PC-9 (cell line): ENCODE results near the gene SLC25A52. TPM values are rescaled to one million over a fixed set of nuclear protein-coding genes. Genes with fewer than 3 reads are reported as not detected.

ENCODE experiments used
- BruUV-seq: library from RNA; stranded (reverse); fragments of 400-500 nt; replicated peaks from 2 replicates; lab custom pipeline; 2021; lab: Mats Ljungman, UMichigan
- CTCF ChIA-PET: fragments of 300-600 bp; sonication (Branson Sonifier 250); formaldehyde crosslinking; loops from one replicate; lab custom pipeline; 2022; ENCODE audit warnings: antibody characterized with exemption; lab: Charles Lee
- POLR2A ChIA-PET: fragments of 300-600 bp; sonication (Branson Sonifier 250); formaldehyde crosslinking; loops from one replicate; lab custom pipeline; 2022; ENCODE audit warnings: antibody characterized with exemption; ENCODE audit not compliant: unreplicated experiment; lab: Charles Lee
- DNase-seq, 2 experiments: peaks; one replicate each; pipeline versions ENCODE4 v3.0.0 to v3.0.0-alpha.2; 2015 to 2022; ENCODE audit warnings: mixed read lengths in 1 of 2
- H2AFZ ChIP-seq: fragments of 200-600 bp; sonication (generic); 2 replicates; pipeline ENCODE4 v1.8.1; 2017; ENCODE audit warnings: antibody characterized with exemption
- H3F3A ChIP-seq: fragments of 200-600 bp; sonication (generic); 2 replicates; pipeline ENCODE4 v1.8.1; 2017; ENCODE audit warnings: antibody characterized with exemption, mild to moderate bottlenecking, low read depth; ENCODE audit not compliant: insufficient read depth
- H3K27ac ChIP-seq: fragments of 200-600 bp; sonication (generic); 2 replicates; pipeline ENCODE4 v1.6.1; 2016; ENCODE audit warnings: mixed run types
- H3K27me3 ChIP-seq: fragments of 200-600 bp; sonication (generic); 2 replicates; pipeline ENCODE4 v1.6.1; 2016; ENCODE audit warnings: low read depth, mixed run types; ENCODE audit not compliant: insufficient read depth
- H3K36me3 ChIP-seq: fragments of 200-600 bp; sonication (generic); 2 replicates; pipeline ENCODE4 v1.6.1; 2016; ENCODE audit warnings: low read depth, mixed run types
- H3K4me1 ChIP-seq: fragments of 200-600 bp; sonication (generic); replicated peaks from 2 replicates; pipeline ENCODE4 v1.6.1; 2016; ENCODE audit warnings: mixed run types; ENCODE audit not compliant: insufficient read depth
- H3K4me2 ChIP-seq: fragments of 200-600 bp; sonication (generic); 2 replicates; pipeline ENCODE4 v1.6.1; 2017; ENCODE audit warnings: mixed run types
- H3K4me3 ChIP-seq: fragments of 200-600 bp; sonication (generic); 2 replicates; pipeline ENCODE4 v1.6.1; 2016; ENCODE audit warnings: mixed run types
- H3K79me2 ChIP-seq: fragments of 200-600 bp; sonication (generic); 2 replicates; pipeline ENCODE4 v1.6.1; 2017; ENCODE audit warnings: low read depth, mixed run types
- H3K9me2 ChIP-seq: fragments of 200-600 bp; sonication (generic); 2 replicates; pipeline ENCODE4 v1.8.1; 2017; ENCODE audit warnings: mild to moderate bottlenecking; ENCODE audit not compliant: insufficient read depth
- H3K9me3 ChIP-seq: fragments of 200-600 bp; sonication (generic); 2 replicates; pipeline ENCODE4 v1.8.1; 2016; ENCODE audit warnings: low read depth; ENCODE audit not compliant: insufficient read depth
- H4K20me1 ChIP-seq: fragments of 200-600 bp; sonication (generic); 2 replicates; pipeline ENCODE4 v1.8.1; 2017; ENCODE audit not compliant: insufficient read depth
- EZH2 ChIP-seq: fragments of 200-600 bp; sonication (generic); IDR thresholded peaks from 2 replicates; pipeline ENCODE4 v1.8.0; 2017; ENCODE audit warnings: antibody characterized with exemption, low read depth
- intact Hi-C: fragments of 100-400 bp; cut with micrococcal nuclease; formaldehyde crosslinking; loops from one replicate; pipeline ENCODE4 v1.10.0; 2022; ENCODE audit not compliant: unreplicated experiment
- total RNA-seq: library from RNA; stranded (reverse); gene quantifications from 2 replicates; pipeline ENCODE4 v1.2.3, GENCODE V29; 2021
- TF ChIP-seq, protein P1 (sequence below): fragments of 200-600 bp; sonication (generic); conservative IDR thresholded peaks from 2 replicates; pipeline ENCODE4 v1.6.1; 2017; ENCODE audit warnings: mixed run types, antibody characterized with exemption, mild to moderate bottlenecking, moderate library complexity

SLC25A52 gene
- total RNA-seq, 1 experiment from 2014 or later, result not detected

DNA sequence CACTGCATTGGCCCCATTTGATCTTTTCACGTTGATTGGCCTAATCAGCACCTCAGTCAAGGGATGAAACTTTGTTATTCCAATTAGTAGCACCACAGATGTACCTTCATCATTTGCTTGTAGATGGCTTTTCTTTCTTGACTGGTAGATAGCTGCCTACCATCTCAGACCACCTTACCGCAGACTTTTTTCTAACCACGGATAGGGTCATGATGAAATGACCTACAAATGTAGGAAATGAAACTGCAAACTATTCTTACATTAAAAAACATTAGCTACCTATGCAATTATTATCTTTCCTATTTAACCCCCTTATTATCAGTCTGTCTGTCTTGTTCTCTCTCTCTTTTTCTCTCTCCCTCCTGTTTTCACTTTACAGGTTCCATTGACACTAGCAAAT is 22.4 kb upstream of the SLC25A52 start:
- Histone ChIP-seq H3K27me3 (no peaks in the 10 kb centered on the region), H3F3A (no peaks in the 10 kb centered on the region), H3K4me2 (no peak overlapping the region), H3K79me2 (no peaks in the 10 kb centered on the region), H3K9me2 (no peaks in the 10 kb centered on the region), H3K27ac (no peak overlapping the region), H4K20me1 (no peaks in the 10 kb centered on the region), H3K9me3 (peaks cover 3% of the 10 kb centered on the region; the same call in 1 of the 2 replicates), H3K4me3 (no peak overlapping the region), H2AFZ (no peak overlapping the region), H3K4me1 (no peaks in the 10 kb centered on the region), H3K36me3 (no peaks in the 10 kb centered on the region)
- CTCF ChIA-PET, result no interaction called here
- no TSS peak for BruUV-seq
- no peak for TF ChIP-seq EZH2
- TF ChIP-seq, protein P1, sequence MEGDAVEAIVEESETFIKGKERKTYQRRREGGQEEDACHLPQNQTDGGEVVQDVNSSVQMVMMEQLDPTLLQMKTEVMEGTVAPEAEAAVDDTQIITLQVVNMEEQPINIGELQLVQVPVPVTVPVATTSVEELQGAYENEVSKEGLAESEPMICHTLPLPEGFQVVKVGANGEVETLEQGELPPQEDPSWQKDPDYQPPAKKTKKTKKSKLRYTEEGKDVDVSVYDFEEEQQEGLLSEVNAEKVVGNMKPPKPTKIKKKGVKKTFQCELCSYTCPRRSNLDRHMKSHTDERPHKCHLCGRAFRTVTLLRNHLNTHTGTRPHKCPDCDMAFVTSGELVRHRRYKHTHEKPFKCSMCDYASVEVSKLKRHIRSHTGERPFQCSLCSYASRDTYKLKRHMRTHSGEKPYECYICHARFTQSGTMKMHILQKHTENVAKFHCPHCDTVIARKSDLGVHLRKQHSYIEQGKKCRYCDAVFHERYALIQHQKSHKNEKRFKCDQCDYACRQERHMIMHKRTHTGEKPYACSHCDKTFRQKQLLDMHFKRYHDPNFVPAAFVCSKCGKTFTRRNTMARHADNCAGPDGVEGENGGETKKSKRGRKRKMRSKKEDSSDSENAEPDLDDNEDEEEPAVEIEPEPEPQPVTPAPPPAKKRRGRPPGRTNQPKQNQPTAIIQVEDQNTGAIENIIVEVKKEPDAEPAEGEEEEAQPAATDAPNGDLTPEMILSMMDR, result no peak
- DNase-seq, result no peak
- intact Hi-C loops, result no loop called here
- POLR2A ChIA-PET, result no interaction called here

DNA sequence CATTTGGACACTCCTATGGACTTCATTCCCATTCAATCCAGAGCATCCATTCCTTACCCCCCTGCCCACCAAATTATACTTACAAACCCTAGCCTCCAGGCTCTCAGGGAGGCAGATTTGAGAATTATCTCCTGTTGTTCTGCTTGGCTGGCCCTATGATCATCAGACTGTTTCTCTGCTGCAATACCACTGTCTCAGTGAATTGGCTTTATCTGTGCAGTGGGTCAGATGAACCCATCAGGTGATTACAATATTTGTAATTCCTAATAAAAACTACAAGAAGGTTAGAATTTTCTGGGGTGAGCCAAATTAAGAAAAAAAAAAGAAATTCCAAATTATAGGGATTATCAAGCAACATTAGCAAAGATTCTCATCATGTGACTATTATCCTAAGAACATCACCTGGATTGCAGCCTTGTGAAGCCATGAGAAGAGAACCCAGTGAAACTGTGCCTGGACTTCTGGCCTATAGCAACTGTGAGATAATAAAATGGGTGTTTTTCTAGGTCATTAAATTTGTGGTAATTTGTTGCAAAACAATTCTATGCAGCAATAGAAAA is 17.8 kb upstream of the SLC25A52 start:
- no peaks in the 10 kb centered on the region for H3K27me3 ChIP-seq
- H3K4me1 ChIP-seq, result no peaks in the 10 kb centered on the region
- no peak overlapping the region for H3K4me3 ChIP-seq
- H2AFZ ChIP-seq, result no peak overlapping the region
- H3K4me2 ChIP-seq, result no peak overlapping the region
- H3K9me3 ChIP-seq, result peaks cover 3% of the 10 kb centered on the region; the same call in 1 of the 2 replicates
- BruUV-seq, result no TSS peak
- H4K20me1 ChIP-seq, result no peaks in the 10 kb centered on the region
- no peak for TF ChIP-seq EZH2
- TF ChIP-seq, protein P1, result no peak
- intact Hi-C loops, result no loop called here
- H3K9me2 ChIP-seq, result no peaks in the 10 kb centered on the region
- no peak for DNase-seq
- POLR2A ChIA-PET, result no interaction called here
- H3K27ac ChIP-seq, result no peak overlapping the region
- no peaks in the 10 kb centered on the region for H3F3A ChIP-seq
- CTCF ChIA-PET, result no interaction called here
- no peaks in the 10 kb centered on the region for H3K79me2 ChIP-seq
- no peaks in the 10 kb centered on the region for H3K36me3 ChIP-seq

DNA sequence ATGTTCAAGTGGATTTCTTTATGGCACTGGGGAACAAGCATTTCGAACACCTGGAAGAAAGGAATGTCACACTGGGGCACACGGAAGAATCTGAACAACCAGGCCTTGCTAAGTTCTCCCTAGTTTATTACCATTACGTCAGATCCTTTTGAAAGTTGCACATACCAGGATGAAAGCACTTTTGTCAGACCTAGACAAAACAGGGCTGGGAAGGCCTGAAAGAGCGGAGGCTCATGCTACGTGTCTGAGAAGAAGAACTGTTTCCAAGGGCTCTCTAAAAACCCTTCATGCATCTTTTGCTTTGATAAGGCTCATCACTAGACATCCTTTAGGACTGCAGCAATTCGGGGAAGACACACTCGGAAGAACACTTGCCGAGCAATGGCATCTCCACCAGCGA is 15.4 kb upstream of the SLC25A52 start:
- Histone ChIP-seq H3K9me3 (peaks cover 3% of the 10 kb centered on the region; the same call in 1 of the 2 replicates), H3K36me3 (no peaks in the 10 kb centered on the region), H4K20me1 (no peaks in the 10 kb centered on the region), H3K4me1 (no peaks in the 10 kb centered on the region), H2AFZ (no peak overlapping the region), H3K9me2 (no peaks in the 10 kb centered on the region), H3K4me2 (no peak overlapping the region), H3K4me3 (no peak overlapping the region), H3K27ac (no peak overlapping the region), H3F3A (no peaks in the 10 kb centered on the region), H3K27me3 (no peaks in the 10 kb centered on the region), H3K79me2 (no peaks in the 10 kb centered on the region)
- no peak for DNase-seq
- BruUV-seq, result no TSS peak
- POLR2A ChIA-PET, result no interaction called here
- TF ChIP-seq, protein P1, result no peak
- no peak for TF ChIP-seq EZH2
- CTCF ChIA-PET, result no interaction called here
- intact Hi-C loops, result no loop called here
